ENCODE data around the gene BCL2. TPM values are rescaled to one million over a fixed set of nuclear protein-coding genes. Genes with fewer than 3 reads are reported as not detected.

Gene BCL2
- total and polyA plus RNA-seq, 9 of the 15 experiments (the other 6 are each of a cell fraction or from before 2014, with no cell fraction given), result 0.10 to 1.1 (median 0.65) TPM

GRCh38 chr18:63183952-63184770 is 135.4 kb downstream of the BCL2 start:
- Histone ChIP-seq H3K27ac (ENCODE audit: extremely low read depth, low read depth, low read length) (no peak overlapping the region), H3K4me2 (ENCODE audit: insufficient read depth, low read length) (no peak overlapping the region), H3K9ac (ENCODE audit: insufficient read depth in 1 of 2, low read depth in 2 of 2, low read length in 2 of 2) (no peak overlapping the region), H2AFZ (ENCODE audit: low read depth, low read length) (no peak overlapping the region), H3K4me3 (no peak overlapping the region), H3K9me3 (replicated peaks; ENCODE audit: control insufficient read depth, insufficient read depth, low read depth, low read length) (no peaks in the 10 kb centered on the region), H4K20me1 (replicated peaks; ENCODE audit: control insufficient read depth, insufficient read depth, low read length) (no peaks in the 10 kb centered on the region), H3K9me1 (ENCODE audit: control insufficient read depth, insufficient read depth, low read length) (no peaks in the 10 kb centered on the region), H3K4me1 (replicated peaks in 1 of 2; ENCODE audit: control insufficient read depth in 2 of 2, insufficient read depth in 2 of 2, low read length in 2 of 2) (no peaks in the 10 kb centered on the region; a peak in 1 of 5 replicates), H3K27me3 (ENCODE audit: control insufficient read depth in 2 of 2, insufficient read depth in 2 of 2, low read length in 2 of 2) (peaks cover 0 to 11% of the 10 kb centered on the region in 2 experiments; a peak in 2 of 5 replicates), H3K79me2 (ENCODE audit: control insufficient read depth, insufficient read depth, low read length) (no peaks in the 10 kb centered on the region), H3K36me3 (ENCODE audit: control insufficient read depth, insufficient read depth, low read length) (no peaks in the 10 kb centered on the region)
- 0% methylated on average over 6 of the region's 8 CpGs for WGBS (ENCODE audit: insufficient coverage, low coverage, missing lambda C conversion rate)
- ChIA-PET POLR2A (no interaction called here), CTCF (ENCODE audit: low intra/inter-chr PET ratio) (no interaction called here)
- in situ Hi-C loops (cut with MboI) (loop anchor here (10.0 kb wide), 1 partner anchor 169 kb away; no protein-coding TSS in a partner anchor), intact Hi-C loops (cut with micrococcal nuclease) (no loop called here)
- no TSS peak for BruUV-seq (replicated peaks)
- DNase-seq (ENCODE audit: extremely low read depth in 1 of 4, low spot score in 3 of 4) (no peak), ATAC-seq (no peak), FAIRE-seq (no peak)
- TF ChIP-seq ZNF445 (CRISPR knock-in tag; IDR thresholded peaks at IDR 0.05; ENCODE audit: low read depth) (no peak), NCOA4 (IDR thresholded peaks at IDR 0.05; ENCODE audit: partially characterized antibody) (no peak), RBM22 (IDR thresholded peaks at IDR 0.05; ENCODE audit: low read depth, low read length, poor library complexity, severe bottlenecking) (no peak), ZNF511 (CRISPR knock-in tag; IDR thresholded peaks at IDR 0.05) (no peak), UBTF (IDR thresholded peaks at IDR 0.05; ENCODE audit: borderline replicate concordance in 1 of 2, low read depth in 2 of 2, low read length in 2 of 2) (no peak), CEBPB (tag; IDR thresholded peaks at IDR 0.05) (no peak), PBX2 (CRISPR knock-in tag; IDR thresholded peaks at IDR 0.05; ENCODE audit: low read depth) (no peak), PBX2 (tag; conservative IDR thresholded peaks at IDR 0.05; ENCODE audit: low read depth) (no peak), ETV5 (CRISPR knock-in tag; IDR thresholded peaks at IDR 0.05; ENCODE audit: low read depth) (no peak), THRAP3 (IDR thresholded peaks at IDR 0.05; ENCODE audit: borderline replicate concordance) (no peak)

Data from K562 (cell line).